ENCODE data around the gene NAA25. TPM values are rescaled to one million over a fixed set of nuclear protein-coding genes. Genes with fewer than 3 reads are reported as not detected.
A peak's percentile ranks its signal among the peaks of the same experiment; 100 is the strongest.

NAA25 gene
- total and polyA plus RNA-seq, 3 donors from 2014 or later: 15.2 to 31.8 (median 28.2) TPM

- Histone ChIP-seq H3K27ac (no peak overlapping the region), H3K27me3 (no peaks in the 10 kb centered on the region), H3K9me3 (no peaks in the 10 kb centered on the region), H3K4me1 (peaks cover 8% of the 10 kb centered on the region), H3K36me3 (ENCODE audit: low read depth, missing control alignments) (no peaks in the 10 kb centered on the region), H3K4me3 (no peak overlapping the region)
- intact Hi-C loops (cut with DNase I; ENCODE audit: low total_unique reads): no loop called here
- DNase-seq: no peak
- TF ChIP-seq CTCF (IDR thresholded peaks at IDR 0.05) (no peak), POLR2A (IDR thresholded peaks at IDR 0.05) (no peak)
Measured at GRCh38 chr12:112096070-112096469, 12.5 kb downstream of the NAA25 start.

- Histone ChIP-seq H3K4me3 (no peak overlapping the region), H3K27me3 (no peaks in the 10 kb centered on the region), H3K27ac (no peak overlapping the region), H3K4me1 (peaks cover 4% of the 10 kb centered on the region), H3K36me3 (ENCODE audit: low read depth, missing control alignments) (no peaks in the 10 kb centered on the region), H3K9me3 (no peaks in the 10 kb centered on the region)
- TF ChIP-seq CTCF (IDR thresholded peaks at IDR 0.05): no peak
- no peak for TF ChIP-seq POLR2A (IDR thresholded peaks at IDR 0.05)
- intact Hi-C loops (cut with DNase I; ENCODE audit: low total_unique reads): no loop called here
- DNase-seq: no peak
- 85 to 94% methylated on average over 3 of the region's 3 CpGs for WGBS, 2 donors
Measured at GRCh38 chr12:112091563-112091962, 17.0 kb downstream of the NAA25 start.

- no peaks in the 10 kb centered on the region for H3K9me3 ChIP-seq
- H3K4me3 ChIP-seq: no peak overlapping the region
- 89 to 93% methylated on average over 1 of the region's 1 CpG for WGBS, 2 donors
- TF ChIP-seq CTCF (IDR thresholded peaks at IDR 0.05) (no peak), POLR2A (IDR thresholded peaks at IDR 0.05) (no peak)
- no peak overlapping the region for H3K27ac ChIP-seq
- intact Hi-C loops (cut with DNase I; ENCODE audit: low total_unique reads): no loop called here
- no peaks in the 10 kb centered on the region for H3K27me3 ChIP-seq
- no peaks in the 10 kb centered on the region for H3K4me1 ChIP-seq
- no peaks in the 10 kb centered on the region for H3K36me3 ChIP-seq (ENCODE audit: low read depth, missing control alignments)
- DNase-seq: no peak
Measured at GRCh38 chr12:112087851-112088250, 20.7 kb downstream of the NAA25 start.

GRCh38 chr12:112087055-112087850 is 21.3 kb downstream of the NAA25 start:
- WGBS, 2 donors: 94 to 95% methylated on average over 2 of the region's 2 CpGs
- intact Hi-C loops (cut with DNase I; ENCODE audit: low total_unique reads): no loop called here
- Histone ChIP-seq H3K36me3 (ENCODE audit: low read depth, missing control alignments) (no peaks in the 10 kb centered on the region), H3K27ac (no peak overlapping the region), H3K9me3 (no peaks in the 10 kb centered on the region), H3K4me1 (no peaks in the 10 kb centered on the region), H3K27me3 (no peaks in the 10 kb centered on the region), H3K4me3 (no peak overlapping the region)
- TF ChIP-seq CTCF (IDR thresholded peaks at IDR 0.05) (peak in 1 of 3 experiments; percentile 5), POLR2A (IDR thresholded peaks at IDR 0.05) (no peak)
- DNase-seq: no peak

- H3K9me3 ChIP-seq: no peaks in the 10 kb centered on the region
- H3K4me1 ChIP-seq: peaks cover 15% of the 10 kb centered on the region
- peak overlapping the region; percentile 66 to 68 for H3K27ac ChIP-seq
- no peaks in the 10 kb centered on the region for H3K27me3 ChIP-seq
- no peak for DNase-seq
- no peak overlapping the region for H3K4me3 ChIP-seq
- H3K36me3 ChIP-seq (ENCODE audit: low read depth, missing control alignments): no peaks in the 10 kb centered on the region
- WGBS, 2 donors: 73 to 74% methylated on average over 2 of the region's 2 CpGs
- TF ChIP-seq CTCF (IDR thresholded peaks at IDR 0.05): no peak
- no peak for TF ChIP-seq POLR2A (IDR thresholded peaks at IDR 0.05)
- intact Hi-C loops (cut with DNase I; ENCODE audit: low total_unique reads): no loop called here
Measured at GRCh38 chr12:112066566-112066965, 42.0 kb downstream of the NAA25 start.
